ENCODE results near the gene BMAL2.

DNA sequence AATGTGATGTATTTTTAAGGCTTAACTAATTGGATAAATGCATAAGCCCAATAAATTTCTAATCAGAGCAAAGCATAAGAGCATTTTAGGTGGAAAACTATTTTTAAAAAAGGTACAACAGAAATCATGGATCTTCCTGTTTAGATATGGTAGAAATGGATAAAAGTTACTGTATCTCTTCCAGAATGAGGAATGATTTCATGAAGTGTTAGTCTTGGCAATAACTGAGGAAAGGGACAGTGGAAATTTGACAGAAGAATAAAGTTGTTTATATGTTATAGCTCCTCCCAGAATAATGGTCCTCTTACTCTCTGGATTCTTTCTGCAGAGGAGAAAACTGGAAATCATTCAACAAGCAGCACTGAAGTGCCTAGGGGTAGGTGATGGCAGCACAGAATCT lies 32.4 kb upstream of the BMAL2 start:
- TF ChIP-seq, protein P1, sequence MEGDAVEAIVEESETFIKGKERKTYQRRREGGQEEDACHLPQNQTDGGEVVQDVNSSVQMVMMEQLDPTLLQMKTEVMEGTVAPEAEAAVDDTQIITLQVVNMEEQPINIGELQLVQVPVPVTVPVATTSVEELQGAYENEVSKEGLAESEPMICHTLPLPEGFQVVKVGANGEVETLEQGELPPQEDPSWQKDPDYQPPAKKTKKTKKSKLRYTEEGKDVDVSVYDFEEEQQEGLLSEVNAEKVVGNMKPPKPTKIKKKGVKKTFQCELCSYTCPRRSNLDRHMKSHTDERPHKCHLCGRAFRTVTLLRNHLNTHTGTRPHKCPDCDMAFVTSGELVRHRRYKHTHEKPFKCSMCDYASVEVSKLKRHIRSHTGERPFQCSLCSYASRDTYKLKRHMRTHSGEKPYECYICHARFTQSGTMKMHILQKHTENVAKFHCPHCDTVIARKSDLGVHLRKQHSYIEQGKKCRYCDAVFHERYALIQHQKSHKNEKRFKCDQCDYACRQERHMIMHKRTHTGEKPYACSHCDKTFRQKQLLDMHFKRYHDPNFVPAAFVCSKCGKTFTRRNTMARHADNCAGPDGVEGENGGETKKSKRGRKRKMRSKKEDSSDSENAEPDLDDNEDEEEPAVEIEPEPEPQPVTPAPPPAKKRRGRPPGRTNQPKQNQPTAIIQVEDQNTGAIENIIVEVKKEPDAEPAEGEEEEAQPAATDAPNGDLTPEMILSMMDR (IDR thresholded peaks at IDR 0.05) = no peak
- no peak for TF ChIP-seq POLR2A (IDR thresholded peaks at IDR 0.05)

All from thyroid gland (tissue), 4 donors.